K562 (cell line): ENCODE measurements around the gene POLR2L. TPM values are rescaled to one million over a fixed set of nuclear protein-coding genes. Genes with fewer than 3 reads are reported as not detected.
A peak's percentile ranks its signal among the peaks of the same experiment; 100 is the strongest.

Experiments used
- CREB3L1 ChIP-seq: fragments of 450-650 bp; IDR thresholded peaks from 2 replicates; pipeline ENCODE4 v1.6.1; 2014; ENCODE audit warnings: low read depth, mild to moderate bottlenecking, moderate library complexity, borderline replicate concordance
- E2F6 ChIP-seq, 2 experiments: IDR thresholded peaks; 2 replicates each; pipeline ENCODE4 v1.6.1; 2011; ENCODE audit warnings: borderline replicate concordance in 1 of 2, control low read depth in 1 of 2, low read depth in 1 of 2, low read length in 1 of 2, mild to moderate bottlenecking in 1 of 2, mixed read lengths in 1 of 2, moderate library complexity in 1 of 2; ENCODE audit not compliant: insufficient read depth in 1 of 2, insufficient read length in 1 of 2, poor library complexity in 1 of 2, severe bottlenecking in 1 of 2; ENCODE audit errors: extremely low read depth in 1 of 2
- EP400 ChIP-seq: fragments of 450-650 bp; IDR thresholded peaks from 2 replicates; pipeline ENCODE4 v1.6.1; 2017; ENCODE audit warnings: antibody characterized with exemption, mild to moderate bottlenecking, moderate library complexity
- KAT8 ChIP-seq: fragments of 450-650 bp; IDR thresholded peaks from 2 replicates; pipeline ENCODE4 v1.6.1; 2016; ENCODE audit warnings: low read depth, mild to moderate bottlenecking
- LEF1 ChIP-seq: fragments of 450-650 bp; IDR thresholded peaks from 2 replicates; pipeline ENCODE4 v1.6.1; 2016; ENCODE audit warnings: mild to moderate bottlenecking
- MAX ChIP-seq: sonication (generic); formaldehyde crosslinking; IDR thresholded peaks from 2 replicates; pipeline ENCODE4 v1.9.0; 2022; ENCODE audit warnings: mild to moderate bottlenecking, missing genetic modification reagents
- MAZ ChIP-seq, 2 experiments: fragments of 450-650 bp in 1 of 2; sonication (generic) in 1 of 2; formaldehyde crosslinking; IDR thresholded peaks in 1 of 2; conservative IDR thresholded peaks in 1 of 2; 2 replicates each; pipeline versions ENCODE4 v1.4.0 to v1.5.0; 2020; ENCODE audit warnings: mild to moderate bottlenecking in 1 of 2, missing genetic modification reagents in 1 of 2
- MYC ChIP-seq, 2 experiments: fragments of 250-450 bp in 1 of 2; sonication (Bioruptor Pico) in 1 of 2; IDR thresholded peaks; 2 replicates each; pipeline versions ENCODE4 v1.5.1 to v1.6.1; 2012 to 2021; ENCODE audit warnings: low read depth in 2 of 2, borderline replicate concordance in 1 of 2, improper control_type of control experiment in 1 of 2, low read length in 1 of 2, mild to moderate bottlenecking in 1 of 2, moderate library complexity in 1 of 2
- NR4A1 ChIP-seq, 2 experiments: fragments of 250-450 bp in 1 of 2; fragments of 450-650 bp in 1 of 2; sonication (Bioruptor Pico) in 1 of 2; IDR thresholded peaks; 2 replicates each; pipeline versions ENCODE4 v1.4.0 to v1.6.1; 2016 to 2020; ENCODE audit warnings: mild to moderate bottlenecking in 2 of 2, missing compliant biosample characterization in 1 of 2, missing genetic modification characterization in 1 of 2, moderate library complexity in 1 of 2
- PRPF4 ChIP-seq: fragments of 200-400 bp; formaldehyde crosslinking; IDR thresholded peaks from one replicate; pipeline ENCODE4 v1.6.1; 2017; ENCODE audit warnings: low read length, low read depth, mild to moderate bottlenecking; ENCODE audit not compliant: insufficient read depth, poor library complexity, severe bottlenecking
- SIN3A ChIP-seq, 2 experiments: fragments of 150-350 bp in 1 of 2; IDR thresholded peaks; 2 replicates each; pipeline ENCODE4 v1.6.1; 2011 to 2016; ENCODE audit warnings: borderline replicate concordance in 2 of 2, low read depth in 2 of 2, low read length in 2 of 2, mild to moderate bottlenecking in 2 of 2, moderate library complexity in 2 of 2; ENCODE audit not compliant: control insufficient read depth in 1 of 2
- TAF15 ChIP-seq: fragments of 200-400 bp; formaldehyde crosslinking; IDR thresholded peaks from 2 replicates; pipeline ENCODE4 v1.6.1; 2017; ENCODE audit warnings: mild to moderate bottlenecking, low read depth, low read length, moderate library complexity
- TCF3 ChIP-seq: sonication (generic); formaldehyde crosslinking; IDR thresholded peaks from 2 replicates; pipeline ENCODE4 v1.4.0; 2020; ENCODE audit warnings: mild to moderate bottlenecking, missing genetic modification reagents
- VEZF1 ChIP-seq: fragments of 200-800 bp; sonication (Bioruptor generic); IDR thresholded peaks from 2 replicates; pipeline ENCODE4 v1.6.1; 2017; ENCODE audit warnings: missing genetic modification characterization, missing compliant biosample characterization
- ZFP36 ChIP-seq: fragments of 150-350 bp; IDR thresholded peaks from 2 replicates; pipeline ENCODE4 v1.6.1; 2018; ENCODE audit warnings: low read length, low read depth; ENCODE audit not compliant: partially characterized antibody
- ZFX ChIP-seq: sonication (generic); formaldehyde crosslinking; IDR thresholded peaks from 2 replicates; pipeline ENCODE4 v1.8.0; 2022; ENCODE audit warnings: mild to moderate bottlenecking, missing genetic modification reagents, moderate library complexity
- ZNF740 ChIP-seq, 3 experiments: fragments of 200-800 bp in 1 of 3; sonication (Bioruptor generic) in 1 of 3; sonication (generic) in 1 of 3; formaldehyde crosslinking in 1 of 3; IDR thresholded peaks; 2 replicates each; pipeline versions ENCODE4 v1.6.1 to v1.8.0; 2016 to 2022; ENCODE audit warnings: mild to moderate bottlenecking in 2 of 3, missing compliant biosample characterization in 2 of 3, missing genetic modification characterization in 2 of 3, missing genetic modification reagents in 1 of 3
- polyA plus RNA-seq, 8 experiments: library from polyadenylated mRNA; depleted of rRNA in 4 of 8; stranded (reverse) in 5 of 8; unstranded in 3 of 8; fragments of >200 nt; fragmentation: Nextera tagmentation in 2 of 8; fragmentation: Illumina TruSeq in 1 of 8; extraction: Ambion mirVana in 2 of 8; extraction: Trizol in 1 of 8; gene quantifications; 2 replicates each; pipeline versions ENCODE4 v1.2.1 to v1.2.3, GENCODE V29; 2011 to 2014; ENCODE audit warnings: inconsistent platforms in 1 of 8, missing spikeins in 1 of 8
- total RNA-seq, 7 experiments: library from RNA; depleted of rRNA in 6 of 7; stranded (reverse); fragments of >200 nt in 6 of 7; fragmentation: Illumina TruSeq in 2 of 7; extraction: Trizol in 2 of 7; gene quantifications; 2 replicates each; pipeline versions ENCODE4 v1.2.1 to v1.2.3, GENCODE V29; 2011 to 2021; ENCODE audit warnings: low replicate concordance in 1 of 7

The POLR2L gene
- total and polyA plus RNA-seq, 9 of the 15 experiments (the other 6 are each of a cell fraction or from before 2014, with no cell fraction given) = 38.3 to 688 (median 108) TPM

GRCh38 chr11:838441-839279 is 3.7 kb downstream of the POLR2L start (continued):
- TF ChIP-seq E2F6 (IDR thresholded peaks at IDR 0.05; ENCODE audit: borderline replicate concordance in 1 of 2, extremely low read depth in 1 of 2, insufficient read depth in 1 of 2, insufficient read length in 1 of 2, low read depth in 1 of 2, low read length in 1 of 2, poor library complexity in 1 of 2, severe bottlenecking in 1 of 2) (peak; percentile 63 to 87), TCF3 (0 out of 2 replicates have a peak, but pooled peaks have one; percentile 9), TAF15 (no peak), ZFX (CRISPR knock-in tag) (peak; percentile 32; the same call in 1 of the 2 replicates), LEF1 (no peak), ZNF740 (CRISPR knock-in tag; IDR thresholded peaks at IDR 0.05) (peak; percentile 37; the same call in 1 of the 2 replicates), ZNF740 (tag; IDR thresholded peaks at IDR 0.05) (no peak), EP400 (peak; percentile 81), CREB3L1 (peak; percentile 64; the same call in 1 of the 2 replicates), SIN3A (IDR thresholded peaks at IDR 0.05; ENCODE audit: borderline replicate concordance in 2 of 2, control insufficient read depth in 1 of 2, low read depth in 2 of 2, low read length in 2 of 2) (peak in 1 of 2 experiments; percentile 76; a peak in 2 of 4 replicates), ZFP36 (no peak), KAT8 (no peak), MAZ (CRISPR knock-in tag; conservative IDR thresholded peaks at IDR 0.05 in 1 of 2, IDR thresholded peaks at IDR 0.05 in 1 of 2) (peak in 1 of 2 experiments; percentile 27; a peak in 1 of 4 replicates), VEZF1 (peak; percentile 56), PRPF4 (no peak), MYC (IDR thresholded peaks at IDR 0.05; ENCODE audit: low read depth, low read length) (peak; percentile 86), MYC (CRISPR knock-in tag; IDR thresholded peaks at IDR 0.05; ENCODE audit: borderline replicate concordance, low read depth) (no peak), NR4A1 (CRISPR knock-in tag; IDR thresholded peaks at IDR 0.05) (no peak), NR4A1 (tag; IDR thresholded peaks at IDR 0.05) (no peak), MAX (CRISPR knock-in tag) (peak; percentile 95)
